ENCODE results near the gene C4orf51.

- TF ChIP-seq EZH2phosphoT487 (IDR thresholded peaks at IDR 0.05; ENCODE audit: borderline replicate concordance, low read length): no peak
- no peak for TF ChIP-seq EZH2 (IDR thresholded peaks at IDR 0.05; ENCODE audit: low read length, unreplicated experiment)
- TF ChIP-seq CTCF (conservative IDR thresholded peaks at IDR 0.05; ENCODE audit: low read depth, low read length): no peak
Observed at GRCh38 chr4:145732895-145733880, 53.2 kb downstream of the C4orf51 start.
